Activated T-cell treated with anti-CD3 and anti-CD28 coated beads, Interleukin-2, amount 50 U/mL, for 1 hour (primary cell): ENCODE results near the gene GSC.
"Not testable (repeated sequence)": the region's sequence is repeated elsewhere in the genome, so short reads cannot be mapped to it uniquely, and the experiment has no call there.

Source experiments
- DNase-seq: peaks from one replicate; pipeline ENCODE4 v3.0.0-alpha.2; 2020

Gene GSC

GRCh38 chr14:94771158-94771905 lies 1.4 kb upstream of the GSC start:
- DNase-seq = no peak

GRCh38 chr14:94770815-94771157 lies 873 bp upstream of the GSC start:
- DNase-seq = no peak

- DNase-seq = no peak
Observed at GRCh38 chr14:94770251-94770749, 387 bp upstream of the GSC start.

GRCh38 chr14:94768521-94769390 lies 1.2 kb downstream of the GSC start:
- DNase-seq = no peak

- DNase-seq = no peak
Observed at GRCh38 chr14:94768141-94768520, 1.8 kb downstream of the GSC start.

- no peak for DNase-seq
Observed at GRCh38 chr14:94767321-94767878, 2.5 kb downstream of the GSC start.

- no peak for DNase-seq
Observed at GRCh38 chr14:94764573-94764972, 5.3 kb downstream of the GSC start.

GRCh38 chr14:94762431-94762830 lies 7.5 kb downstream of the GSC start:
- DNase-seq = no peak

- DNase-seq = no peak
Observed at GRCh38 chr14:94761997-94762377, 7.9 kb downstream of the GSC start.

GRCh38 chr14:94761348-94761996 lies 8.4 kb downstream of the GSC start:
- DNase-seq = no peak

- no peak for DNase-seq
Observed at GRCh38 chr14:94756310-94756882, 13.5 kb downstream of the GSC start.

GRCh38 chr14:94754391-94754942 lies 15.4 kb downstream of the GSC start:
- no peak for DNase-seq

GRCh38 chr14:94752591-94753436 lies 17.1 kb downstream of the GSC start:
- no peak for DNase-seq

- DNase-seq = no peak
Observed at GRCh38 chr14:94751956-94752355, 18.0 kb downstream of the GSC start.

GRCh38 chr14:94751321-94751720 lies 18.6 kb downstream of the GSC start:
- no peak for DNase-seq

- no peak for DNase-seq
Observed at GRCh38 chr14:94750371-94750770, 19.5 kb downstream of the GSC start.

- DNase-seq = no peak
Observed at GRCh38 chr14:94748667-94749347, 21.1 kb downstream of the GSC start.

- no peak for DNase-seq
Observed at GRCh38 chr14:94747739-94748138, 22.2 kb downstream of the GSC start.

GRCh38 chr14:94747153-94747552 lies 22.8 kb downstream of the GSC start:
- DNase-seq = not testable (repeated sequence)

- no peak for DNase-seq
Observed at GRCh38 chr14:94746131-94746530, 23.8 kb downstream of the GSC start.

- DNase-seq = no peak
Observed at GRCh38 chr14:94738751-94739150, 31.2 kb downstream of the GSC start.
